ENCODE measurements around the gene C17orf67. TPM values are rescaled to one million over a fixed set of nuclear protein-coding genes. Genes with fewer than 3 reads are reported as not detected.

C17orf67 gene
- total and polyA plus RNA-seq, 2 of the 13 experiments (the other 11 are each of a cell fraction or from before 2014, with no cell fraction given): 0.41 to 0.86 TPM

- no peak for TF ChIP-seq RFX3 (CRISPR knock-in tag; IDR thresholded peaks at IDR 0.05)
- no peak for TF ChIP-seq ARNT (IDR thresholded peaks at IDR 0.05)
- TF ChIP-seq MIXL1 (CRISPR knock-in tag; IDR thresholded peaks at IDR 0.05): peak; percentile 91
- TF ChIP-seq UBTF (CRISPR knock-in tag; IDR thresholded peaks at IDR 0.05): no peak
- TF ChIP-seq ZNF558 (CRISPR knock-in tag; IDR thresholded peaks at IDR 0.05; ENCODE audit: borderline replicate concordance): no peak
- peak; percentile 65; the same call in 1 of the 2 replicates for TF ChIP-seq ELF4 (CRISPR knock-in tag; IDR thresholded peaks at IDR 0.05; ENCODE audit: borderline replicate concordance)
- no peak for TF ChIP-seq ZNF329 (CRISPR knock-in tag; IDR thresholded peaks at IDR 0.05; ENCODE audit: low read depth)
- TF ChIP-seq KDM4B (CRISPR knock-in tag; IDR thresholded peaks at IDR 0.05): peak; percentile 76; the same call in 1 of the 2 replicates
- TF ChIP-seq E2F5 (CRISPR knock-in tag; conservative IDR thresholded peaks at IDR 0.05): no peak
- TF ChIP-seq ZNF788 (CRISPR knock-in tag; IDR thresholded peaks at IDR 0.05; ENCODE audit: borderline replicate concordance): no peak
- TF ChIP-seq ZBTB39 (CRISPR knock-in tag; IDR thresholded peaks at IDR 0.05): no peak
- no peak for TF ChIP-seq ZFP36 (IDR thresholded peaks at IDR 0.05; ENCODE audit: borderline replicate concordance, low read depth, low read length, partially characterized antibody)
- TF ChIP-seq IRF9 (CRISPR knock-in tag; IDR thresholded peaks at IDR 0.05; ENCODE audit: borderline replicate concordance): no peak
- TF ChIP-seq ZNF839 (CRISPR knock-in tag; IDR thresholded peaks at IDR 0.05; ENCODE audit: borderline replicate concordance): no peak
- no peak for TF ChIP-seq CREM (IDR thresholded peaks at IDR 0.05)
- TF ChIP-seq CREM (CRISPR knock-in tag; IDR thresholded peaks at IDR 0.05): no peak
- no peak for TF ChIP-seq NFYC (CRISPR knock-in tag; IDR thresholded peaks at IDR 0.05)
- TF ChIP-seq ZNF513 (CRISPR knock-in tag; conservative IDR thresholded peaks at IDR 0.05): no peak
- no peak for TF ChIP-seq CBFB (CRISPR knock-in tag; IDR thresholded peaks at IDR 0.05)
- TF ChIP-seq TFDP2 (CRISPR knock-in tag; IDR thresholded peaks at IDR 0.05): no peak
- TF ChIP-seq MEIS2 (CRISPR knock-in tag; IDR thresholded peaks at IDR 0.05): no peak; the same call in 1 of the 2 replicates
- TF ChIP-seq ZNF235 (CRISPR knock-in tag; IDR thresholded peaks at IDR 0.05; ENCODE audit: borderline replicate concordance): no peak
These were observed 14.1 kb downstream of the C17orf67 start (continued) for GRCh38 chr17:56819431-56820145.
